HG03159 (cell line): ENCODE measurements around the gene AQP7.
"Not testable (repeated sequence)": the region's sequence is repeated elsewhere in the genome, so short reads cannot be mapped to it uniquely, and the experiment has no call there.

Source experiments
- ATAC-seq: cut with Tn5 transposase; IDR thresholded peaks from one replicate; pipeline ENCODE4 v1.9.1; 2021; ENCODE audit warnings: mild to moderate bottlenecking, moderate library complexity; ENCODE audit not compliant: unreplicated experiment

Gene AQP7

GRCh38 chr9:33377089-33377715 lies 25.2 kb downstream of the AQP7 start:
- no peak for ATAC-seq

- ATAC-seq, result no peak
Observed at GRCh38 chr9:33375841-33376321, 26.5 kb downstream of the AQP7 start.

- no peak for ATAC-seq
Observed at GRCh38 chr9:33375238-33375840, 27.0 kb downstream of the AQP7 start.

- no peak for ATAC-seq
Observed at GRCh38 chr9:33374634-33375237, 27.6 kb downstream of the AQP7 start.

GRCh38 chr9:33374190-33374589 lies 28.2 kb downstream of the AQP7 start:
- ATAC-seq, result no peak

GRCh38 chr9:33372900-33373299 lies 29.5 kb downstream of the AQP7 start:
- no peak for ATAC-seq

DNA sequence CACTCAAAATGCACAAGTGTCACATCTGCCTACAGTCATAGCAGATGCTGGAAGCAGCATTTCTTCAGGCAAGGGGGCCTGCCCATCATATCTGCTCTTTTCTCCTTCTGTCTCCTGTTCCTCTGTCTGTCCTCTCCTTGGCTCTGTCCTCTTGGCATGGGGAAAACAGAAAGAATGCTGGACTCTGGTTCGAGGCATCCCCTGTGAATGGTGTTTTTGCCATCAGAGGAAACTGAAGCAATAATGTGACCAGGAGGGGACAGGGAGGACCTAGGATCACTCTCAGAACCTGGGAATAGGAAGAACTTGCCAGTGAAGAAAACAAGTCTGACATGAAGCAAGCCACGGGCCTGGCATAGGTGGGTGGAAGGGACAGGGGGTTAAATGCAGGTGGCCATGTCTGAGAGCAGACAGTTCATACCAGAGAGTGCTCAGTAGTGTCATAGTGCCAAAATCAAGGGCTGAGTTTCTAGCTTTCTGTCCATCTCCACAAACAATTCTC lies 35.3 kb downstream of the AQP7 start:
- no peak for ATAC-seq

DNA sequence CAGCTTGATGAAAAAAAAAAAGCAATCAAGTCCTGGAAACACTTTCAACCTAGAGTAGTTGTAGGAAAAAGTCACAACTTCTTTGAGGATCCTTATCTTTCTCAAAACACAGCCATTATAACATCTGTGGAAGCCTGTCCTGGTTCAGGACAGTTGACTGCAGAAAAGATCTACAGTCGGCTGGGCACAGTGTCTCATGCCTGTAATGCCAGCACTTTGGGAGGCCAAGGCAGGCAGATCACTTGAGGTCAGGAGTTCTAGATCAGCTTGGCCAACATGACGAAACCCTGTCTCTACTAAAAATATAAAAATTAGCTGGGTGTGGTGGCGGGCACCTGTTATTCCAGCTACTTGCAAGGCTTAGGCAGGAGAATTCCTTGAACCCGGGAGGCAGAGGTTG lies 37.6 kb downstream of the AQP7 start:
- ATAC-seq, result not testable (repeated sequence)

- ATAC-seq, result no peak
Observed at GRCh38 chr9:33364127-33364526, 38.2 kb downstream of the AQP7 start.

- not testable (repeated sequence) for ATAC-seq
Observed at GRCh38 chr9:33358641-33359040, 43.7 kb downstream of the AQP7 start.

GRCh38 chr9:33355933-33356332 lies 46.4 kb downstream of the AQP7 start:
- no peak for ATAC-seq

- ATAC-seq, result no peak
Observed at GRCh38 chr9:33354651-33355211, 47.6 kb downstream of the AQP7 start.

GRCh38 chr9:33351547-33351946 lies 50.8 kb downstream of the AQP7 start:
- ATAC-seq, result no peak

DNA sequence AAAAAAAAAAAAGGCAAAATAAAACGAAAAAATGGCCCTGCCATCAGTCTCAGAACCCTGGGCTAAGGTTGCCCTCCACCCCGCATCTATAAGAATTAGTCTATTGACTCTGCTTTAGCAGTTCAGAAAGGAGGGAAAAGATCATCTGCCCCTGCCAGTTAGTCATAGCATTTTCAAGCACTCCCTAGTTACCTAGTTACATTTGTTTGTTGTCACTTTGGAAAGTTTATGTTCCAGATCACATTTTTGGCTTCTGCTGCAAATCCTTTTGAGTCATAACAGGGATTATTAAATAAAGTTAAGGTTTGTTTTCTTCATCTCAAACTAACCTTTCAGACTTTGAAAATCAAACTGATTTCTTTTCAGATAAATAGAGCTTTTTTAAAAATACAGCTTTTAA lies 52.1 kb downstream of the AQP7 start:
- no peak for ATAC-seq

DNA sequence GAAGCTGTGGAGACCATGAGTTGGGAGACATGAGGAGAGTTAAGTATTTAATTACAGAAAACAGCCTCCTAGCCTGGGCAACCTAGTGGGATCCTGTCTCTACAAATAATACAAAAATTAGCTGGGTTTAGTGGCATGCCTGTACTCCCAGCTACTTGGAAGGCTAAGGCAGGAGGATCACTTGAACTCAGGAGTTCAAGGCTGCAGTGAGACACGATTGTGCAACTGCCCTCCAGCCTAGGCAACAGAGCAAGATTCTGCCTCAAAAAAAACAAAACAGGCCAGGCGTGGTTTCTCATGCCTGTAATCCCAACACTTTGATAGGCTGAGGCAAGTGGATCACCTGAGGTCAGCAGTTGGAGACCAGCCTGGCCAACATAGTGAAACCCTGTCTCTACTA lies 52.6 kb downstream of the AQP7 start:
- no peak for ATAC-seq

DNA sequence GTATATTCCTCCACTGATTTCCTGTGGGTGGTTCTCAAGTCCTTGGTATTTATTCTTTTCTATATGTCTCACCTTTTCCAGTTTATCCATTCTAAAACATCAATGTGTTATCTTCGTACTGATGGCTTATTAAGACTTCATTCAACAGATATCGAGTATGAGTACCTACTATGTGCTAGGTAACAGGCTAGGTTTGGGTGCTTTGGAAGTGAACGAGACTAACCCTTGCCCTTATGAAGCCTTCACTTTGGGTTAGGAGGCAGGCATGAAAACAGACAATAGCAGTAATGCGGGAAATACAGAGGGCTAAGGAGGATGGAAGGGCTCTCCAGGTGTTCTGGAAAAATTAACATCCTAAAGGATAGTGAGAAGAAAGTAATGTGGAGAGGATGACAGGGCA lies 53.4 kb downstream of the AQP7 start:
- no peak for ATAC-seq

DNA sequence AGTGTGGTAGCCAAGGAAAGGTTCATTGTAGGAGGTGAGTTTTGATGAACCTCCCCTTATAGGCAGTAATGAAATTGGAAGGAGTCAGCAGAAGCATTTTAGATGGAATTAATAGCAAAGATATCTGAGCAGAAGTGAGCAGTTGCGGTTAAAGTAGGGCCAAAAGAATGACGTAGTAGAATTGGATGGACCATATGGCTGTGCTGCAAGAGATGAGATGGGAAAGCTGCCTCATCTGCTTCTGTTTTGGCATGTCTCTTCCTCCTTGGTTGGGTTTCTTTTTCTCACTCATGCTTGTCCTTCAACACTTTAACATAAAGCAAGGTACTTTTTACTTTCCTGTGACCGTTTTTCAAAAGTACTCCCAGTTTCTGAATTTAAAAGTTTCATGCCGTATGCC lies 55.8 kb downstream of the AQP7 start:
- ATAC-seq, result no peak

- no peak for ATAC-seq
Observed at GRCh38 chr9:33344145-33344544, 58.2 kb downstream of the AQP7 start.

DNA sequence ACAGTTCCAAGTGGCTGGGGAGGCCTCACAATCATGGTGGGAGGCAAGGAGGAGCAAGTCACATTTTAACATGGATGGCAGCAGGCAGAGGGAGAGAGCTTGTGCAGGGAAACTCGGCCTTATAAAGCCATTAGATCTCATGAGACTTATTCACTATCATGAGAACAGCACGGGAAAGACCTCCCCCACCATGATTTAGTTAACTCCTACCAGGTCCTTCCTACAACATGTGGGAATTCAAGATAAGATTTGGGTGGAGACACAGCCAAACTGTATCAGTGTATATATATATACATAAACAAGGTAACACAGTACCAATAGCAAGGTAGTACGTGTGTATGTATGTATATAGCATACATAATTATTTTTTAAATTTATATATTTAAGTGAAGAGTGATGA lies 61.2 kb downstream of the AQP7 start:
- ATAC-seq, result no peak

DNA sequence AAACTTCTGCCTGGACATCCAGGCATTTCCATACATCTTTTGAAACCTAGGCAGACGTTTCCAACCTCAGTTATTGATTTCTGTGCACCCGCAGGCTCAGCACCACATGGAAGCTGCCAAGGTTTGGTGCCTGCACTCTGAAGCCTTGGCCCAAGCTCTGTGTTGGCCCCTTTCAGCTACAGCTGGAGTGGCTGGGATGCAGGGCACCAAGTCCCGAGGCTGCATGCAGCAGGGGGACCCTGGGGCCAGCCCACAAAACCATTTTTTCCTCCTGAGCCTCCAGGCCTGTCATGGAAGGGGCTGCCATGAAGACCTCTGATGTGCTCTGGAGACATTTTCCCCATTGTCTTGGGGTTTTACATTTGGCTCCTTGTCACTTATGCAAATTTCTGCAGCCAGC lies 62.2 kb downstream of the AQP7 start:
- ATAC-seq, result no peak
